Neural progenitor cell (in vitro differentiated cells): Measurements from ENCODE around the gene RECK.

Experiments
- EZH2 ChIP-seq: fragments of 200-600 bp; sonication (generic); IDR thresholded peaks from 2 replicates; pipeline ENCODE4 v1.6.1; 2017; ENCODE audit warnings: antibody characterized with exemption, mild to moderate bottlenecking, moderate library complexity
- EZH2phosphoT487 ChIP-seq: fragments of 200-600 bp; sonication (generic); IDR thresholded peaks from 2 replicates; pipeline ENCODE4 v1.6.1; 2017; ENCODE audit warnings: antibody characterized with exemption
- TF ChIP-seq, protein P1 (sequence below): fragments of 200-600 bp; sonication (generic); IDR thresholded peaks from 2 replicates; pipeline ENCODE4 v1.5.1; 2017; ENCODE audit warnings: antibody characterized with exemption, mild to moderate bottlenecking

DNA sequence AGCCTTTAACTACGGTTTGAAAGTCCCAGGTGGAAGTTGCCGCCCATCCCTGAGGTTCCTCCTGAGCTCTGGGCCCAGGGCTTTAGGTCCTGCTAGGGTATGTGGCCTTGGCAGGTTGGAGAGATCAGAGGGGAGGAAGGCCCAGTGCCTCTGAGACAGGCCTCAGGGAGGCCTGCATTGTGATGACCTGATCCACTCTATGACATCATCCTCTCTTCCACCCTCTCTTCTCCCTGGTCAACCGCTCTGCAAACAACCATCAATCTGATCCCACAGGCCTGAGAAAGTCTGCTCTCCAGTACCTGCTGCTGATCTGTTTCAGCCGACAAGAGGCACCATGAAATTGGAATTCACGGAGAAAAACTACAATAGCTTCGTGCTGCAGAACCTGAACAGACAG lies 132.5 kb downstream of the RECK start, which contains the start of gene CCIN:
- TF ChIP-seq, protein P1, sequence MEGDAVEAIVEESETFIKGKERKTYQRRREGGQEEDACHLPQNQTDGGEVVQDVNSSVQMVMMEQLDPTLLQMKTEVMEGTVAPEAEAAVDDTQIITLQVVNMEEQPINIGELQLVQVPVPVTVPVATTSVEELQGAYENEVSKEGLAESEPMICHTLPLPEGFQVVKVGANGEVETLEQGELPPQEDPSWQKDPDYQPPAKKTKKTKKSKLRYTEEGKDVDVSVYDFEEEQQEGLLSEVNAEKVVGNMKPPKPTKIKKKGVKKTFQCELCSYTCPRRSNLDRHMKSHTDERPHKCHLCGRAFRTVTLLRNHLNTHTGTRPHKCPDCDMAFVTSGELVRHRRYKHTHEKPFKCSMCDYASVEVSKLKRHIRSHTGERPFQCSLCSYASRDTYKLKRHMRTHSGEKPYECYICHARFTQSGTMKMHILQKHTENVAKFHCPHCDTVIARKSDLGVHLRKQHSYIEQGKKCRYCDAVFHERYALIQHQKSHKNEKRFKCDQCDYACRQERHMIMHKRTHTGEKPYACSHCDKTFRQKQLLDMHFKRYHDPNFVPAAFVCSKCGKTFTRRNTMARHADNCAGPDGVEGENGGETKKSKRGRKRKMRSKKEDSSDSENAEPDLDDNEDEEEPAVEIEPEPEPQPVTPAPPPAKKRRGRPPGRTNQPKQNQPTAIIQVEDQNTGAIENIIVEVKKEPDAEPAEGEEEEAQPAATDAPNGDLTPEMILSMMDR: no peak
- TF ChIP-seq EZH2phosphoT487 (no peak), EZH2 (no peak)
